IMR-90 (cell line): ENCODE data around the gene ZDHHC12.

ENCODE experiments used
- CEBPB ChIP-seq: IDR thresholded peaks from 2 replicates; pipeline ENCODE4 v1.6.1; 2012; ENCODE audit warnings: low read depth, low read length, improper control_type of control experiment
- CHD1 ChIP-seq: IDR thresholded peaks from 2 replicates; pipeline ENCODE4 v1.6.1; 2012; ENCODE audit warnings: low read depth, low read length, improper control_type of control experiment
- CTCF ChIP-seq: conservative IDR thresholded peaks from 2 replicates; pipeline ENCODE4 v1.5.1; 2012; ENCODE audit warnings: mild to moderate bottlenecking, low read depth, low read length, improper control_type of control experiment
- FOS ChIP-seq: fragments of 150-350 bp; IDR thresholded peaks from 2 replicates; pipeline ENCODE4 v1.6.1; 2016; ENCODE audit warnings: low read depth, low read length
- MXI1 ChIP-seq: IDR thresholded peaks from 2 replicates; pipeline ENCODE4 v1.6.1; 2012; ENCODE audit warnings: low read depth, mild to moderate bottlenecking, low read length, moderate library complexity, borderline replicate concordance
- POLR2A ChIP-seq: IDR thresholded peaks from 2 replicates; pipeline ENCODE4 v1.6.1; 2012; ENCODE audit warnings: mild to moderate bottlenecking, low read depth, low read length
- RAD21 ChIP-seq: IDR thresholded peaks from 2 replicates; pipeline ENCODE4 v1.6.1; 2012; ENCODE audit warnings: low read length, improper control_type of control experiment
- SMC3 ChIP-seq: fragments of 150-350 bp; IDR thresholded peaks from 2 replicates; pipeline ENCODE4 v1.6.1; 2016; ENCODE audit warnings: low read depth, mild to moderate bottlenecking, antibody characterized with exemption, low read length, moderate library complexity
- USF2 ChIP-seq: fragments of 150-350 bp; IDR thresholded peaks from 2 replicates; pipeline ENCODE4 v1.6.1; 2017; ENCODE audit warnings: mild to moderate bottlenecking, antibody characterized with exemption, low read length, low read depth

GRCh38 chr9:128773049-128773448 lies 49.1 kb upstream of the ZDHHC12 start:
- no peak for TF ChIP-seq CTCF
- no peak for TF ChIP-seq SMC3
- TF ChIP-seq USF2 = no peak
- TF ChIP-seq MXI1 = no peak
- TF ChIP-seq FOS = no peak
- TF ChIP-seq POLR2A = no peak
- no peak for TF ChIP-seq CHD1
- TF ChIP-seq RAD21 = no peak
- TF ChIP-seq CEBPB = no peak
